Mesodermal cell (in vitro differentiated cells): ENCODE data around the gene PTDSS2.
"Not testable (repeated sequence)": the region's sequence is repeated elsewhere in the genome, so short reads cannot be mapped to it uniquely, and the experiment has no call there.

Experiments
- H3K27ac ChIP-seq: 2 replicates; pipeline ENCODE4 v1.7.0; 2013; ENCODE audit warnings: mild to moderate bottlenecking, low read depth, low read length, moderate library complexity; ENCODE audit not compliant: severe bottlenecking
- H3K36me3 ChIP-seq: 2 replicates; pipeline ENCODE4 v1.7.1; 2013; ENCODE audit warnings: mild to moderate bottlenecking, low read length, moderate library complexity; ENCODE audit not compliant: control insufficient read depth, insufficient read depth
- H3K4me1 ChIP-seq: one replicate; pipeline ENCODE4 v1.7.1; 2013; ENCODE audit warnings: mild to moderate bottlenecking, low read length; ENCODE audit not compliant: insufficient read depth, control insufficient read depth, poor library complexity, severe bottlenecking
- H3K4me3 ChIP-seq: 2 replicates; pipeline ENCODE4 v1.7.0; 2013; ENCODE audit warnings: low read length, control low read depth, mild to moderate bottlenecking; ENCODE audit not compliant: insufficient read depth, poor library complexity, severe bottlenecking; ENCODE audit errors: extremely low read depth
- H3K9me3 ChIP-seq: 2 replicates; pipeline ENCODE4 v1.7.1; 2013; ENCODE audit warnings: mild to moderate bottlenecking, low read length, moderate library complexity; ENCODE audit not compliant: control insufficient read depth
- WGBS, 2 experiments: methylation state at CpG; one replicate each; pipeline ENCODE4 v1.1.5; 2013; ENCODE audit warnings: missing lambda C conversion rate in 2 of 2; ENCODE audit not compliant: insufficient coverage in 2 of 2; 5-methylcytosine and 5-hydroxymethylcytosine counted together

Gene PTDSS2

DNA sequence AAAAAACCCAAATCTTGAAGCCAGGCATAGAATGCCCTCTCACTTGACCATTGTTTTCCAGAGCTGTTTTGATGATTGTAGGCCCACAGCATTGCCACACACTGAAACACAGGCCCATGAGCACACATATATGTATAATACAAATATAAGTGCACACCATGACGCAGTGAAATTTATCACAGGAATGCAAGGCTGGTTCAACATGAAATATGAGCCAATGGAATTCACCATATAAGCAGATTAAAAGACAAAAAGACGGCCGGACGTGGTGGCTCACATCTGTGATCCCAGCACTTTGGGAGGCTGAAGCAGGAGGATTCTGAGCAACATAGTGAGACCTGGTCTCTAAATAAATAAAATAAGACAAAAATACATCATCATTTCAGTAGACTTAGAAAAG is 66.3 kb downstream of the PTDSS2 start:
- peaks cover 33% of the 10 kb centered on the region for H3K36me3 ChIP-seq
- no peaks in the 10 kb centered on the region for H3K4me1 ChIP-seq

DNA sequence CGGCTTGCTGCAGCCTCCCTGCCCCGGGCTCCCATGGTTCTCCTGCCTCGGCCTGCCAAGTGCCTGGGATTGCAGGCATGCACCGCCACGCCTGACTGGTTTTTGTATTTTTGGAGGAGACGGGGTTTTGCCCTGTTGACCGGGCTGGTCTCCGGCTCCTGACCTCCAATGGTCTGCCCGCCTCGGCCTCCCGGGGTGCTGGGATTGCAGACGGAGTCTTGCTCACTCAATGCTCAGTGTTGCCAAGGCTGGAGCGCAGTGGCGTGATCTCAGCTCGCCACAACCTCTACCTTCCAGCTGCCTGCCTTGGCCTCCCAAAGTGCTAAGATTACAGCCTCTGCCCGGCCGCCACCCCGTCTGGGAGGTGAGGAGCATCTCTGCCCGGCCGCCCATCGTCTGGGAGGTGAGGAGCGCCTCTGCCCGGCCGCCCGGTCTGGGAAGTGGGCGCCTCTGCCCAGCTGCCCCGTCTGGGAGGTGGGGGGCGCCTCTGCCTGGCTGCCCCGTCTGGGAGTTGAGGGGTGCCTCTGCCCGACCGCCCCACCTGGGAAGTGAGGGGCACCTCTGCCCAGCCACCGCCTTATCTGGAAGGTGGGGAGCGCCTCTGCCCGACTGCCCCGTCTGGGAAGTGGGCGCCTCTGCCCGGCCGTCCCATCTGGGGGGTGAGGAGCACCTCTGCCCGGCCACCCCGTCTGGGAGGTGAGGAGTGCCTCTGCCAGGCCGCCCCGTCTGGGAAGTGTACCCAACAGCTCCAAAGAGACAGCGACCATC is 67.0 kb downstream of the PTDSS2 start:
- Histone ChIP-seq H3K9me3 (peaks cover 12% of the 10 kb centered on the region), H3K36me3 (peaks cover 30% of the 10 kb centered on the region)
- not testable (repeated sequence) for H3K27ac ChIP-seq, H3K4me1 ChIP-seq, H3K4me3 ChIP-seq
- WGBS, 2 experiments = 96 to 98% methylated on average over 35 to 39 of the region's 43 CpGs

More for the DNA sequence above, 66.3 kb downstream of the PTDSS2 start:
- Histone ChIP-seq H3K4me3 (no peak overlapping the region), H3K9me3 (peaks cover 12% of the 10 kb centered on the region), H3K27ac (no peak overlapping the region)
- 83% methylated on average over 4 of the region's 4 CpGs; no CpG with 5 or more reads in 1 of the 2 experiments for WGBS, 2 experiments

DNA sequence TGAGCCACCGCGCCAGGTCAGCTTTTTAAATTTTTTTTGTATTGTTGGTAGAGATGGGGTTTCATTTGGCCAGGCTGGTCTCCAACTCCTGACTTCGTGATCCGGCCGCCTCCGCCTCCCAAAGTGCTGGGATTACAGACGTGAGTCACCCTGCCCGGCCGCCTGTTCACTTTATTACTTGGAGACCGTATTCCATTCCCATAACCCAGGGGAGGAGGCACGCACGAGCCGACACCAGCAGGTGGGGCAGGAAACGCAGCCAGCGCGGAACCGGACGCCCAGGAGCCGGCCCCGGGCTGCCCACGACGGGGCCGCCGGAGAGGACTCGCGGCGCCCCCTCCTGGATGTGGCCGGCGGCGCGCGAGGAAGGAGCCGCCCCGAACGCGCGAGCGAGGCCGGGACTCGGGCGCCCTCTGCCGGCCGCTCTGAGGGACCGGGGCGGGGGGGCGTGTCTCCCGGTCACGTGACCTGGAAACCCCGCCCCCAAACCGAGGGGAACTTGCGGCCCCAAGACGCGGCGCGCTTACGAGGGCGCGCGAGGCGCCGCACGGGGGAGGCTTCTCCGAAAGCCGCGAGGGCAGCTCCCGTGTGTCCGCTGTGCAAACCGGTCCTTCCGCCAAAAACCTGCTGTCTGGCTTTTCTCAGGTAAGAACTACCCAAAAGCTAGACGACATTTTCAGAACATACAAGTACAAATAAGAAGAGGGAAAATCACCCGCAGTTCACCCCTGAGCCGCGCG is 68.6 kb downstream of the PTDSS2 start:
- Histone ChIP-seq H3K36me3 (peaks cover 18% of the 10 kb centered on the region), H3K4me1 (no peaks in the 10 kb centered on the region), H3K27ac (no peak overlapping the region), H3K9me3 (peaks cover 12% of the 10 kb centered on the region), H3K4me3 (no peak overlapping the region)
- 41 to 42% methylated on average over 69 of the region's 74 CpGs for WGBS, 2 experiments

DNA sequence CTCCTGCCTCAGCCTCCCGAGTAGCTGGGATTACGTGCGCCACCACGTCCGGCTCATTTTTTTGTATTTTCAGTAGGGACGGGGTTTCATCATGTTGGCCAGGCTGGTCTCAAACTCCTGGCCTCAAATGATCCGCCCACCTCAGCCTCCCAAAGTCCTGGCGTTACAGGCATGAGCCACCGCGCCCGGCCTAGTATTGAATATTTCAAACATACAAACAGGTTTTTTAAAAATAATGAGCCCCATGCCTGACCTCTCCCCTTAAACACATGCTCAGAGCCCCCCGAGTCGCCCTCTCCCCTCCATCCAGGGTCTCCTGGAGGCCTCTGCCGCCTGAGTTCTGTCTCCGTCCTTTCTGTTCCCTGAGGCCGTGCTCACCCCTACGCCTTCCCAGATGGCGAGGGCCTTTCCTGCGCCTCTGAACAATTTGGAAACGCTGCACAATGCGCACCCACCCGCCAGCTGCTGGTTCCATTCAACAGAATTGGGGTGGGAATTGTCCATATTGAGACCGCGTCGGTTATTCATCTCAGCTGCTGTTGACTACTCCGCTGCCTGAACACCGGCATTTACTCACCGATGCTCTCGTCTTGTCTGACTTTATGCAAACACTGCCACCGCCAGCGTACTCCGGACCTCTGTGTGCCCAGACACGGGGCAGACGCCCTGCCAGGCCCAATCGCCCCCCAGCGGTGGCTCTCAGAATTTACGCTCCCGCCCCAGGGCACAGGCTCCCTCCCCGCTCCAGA is 70.5 kb downstream of the PTDSS2 start:
- Histone ChIP-seq H3K27ac (no peak overlapping the region), H3K4me3 (no peak overlapping the region), H3K36me3 (no peaks in the 10 kb centered on the region), H3K4me1 (no peaks in the 10 kb centered on the region), H3K9me3 (peaks cover 12% of the 10 kb centered on the region)
- WGBS, 2 experiments = 94% methylated on average over 34 to 37 of the region's 39 CpGs

DNA sequence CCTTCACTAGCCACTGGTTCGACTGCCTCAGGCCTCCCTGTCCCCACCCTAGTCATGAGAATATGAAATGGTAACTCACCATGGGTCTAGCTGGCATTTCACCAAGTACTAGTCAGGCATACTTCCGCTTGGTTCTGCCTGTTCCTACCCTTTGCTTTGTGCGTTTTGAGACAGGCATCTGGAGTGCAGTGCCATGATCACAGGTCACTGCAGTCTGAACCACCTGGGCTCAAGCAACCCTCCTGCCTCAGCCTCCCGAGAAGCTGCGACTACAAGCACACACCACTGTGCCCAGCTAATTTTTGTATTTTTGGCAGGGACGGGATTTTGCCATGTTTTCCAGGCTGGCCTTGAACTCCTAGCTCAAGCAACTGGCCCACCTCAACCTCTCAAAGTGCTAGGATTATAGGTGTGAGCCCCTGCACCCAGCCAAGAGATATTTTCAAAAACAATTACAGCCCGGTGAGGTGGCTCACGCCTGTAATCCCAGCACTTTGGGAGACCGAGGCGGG is 71.2 kb downstream of the PTDSS2 start:
- WGBS, 2 experiments = 94 to 95% methylated on average over 5 to 8 of the region's 10 CpGs
- peaks cover 12% of the 10 kb centered on the region for H3K9me3 ChIP-seq
- H3K4me3 ChIP-seq = no peak overlapping the region
- H3K4me1 ChIP-seq = no peaks in the 10 kb centered on the region
- H3K27ac ChIP-seq = no peak overlapping the region
- no peaks in the 10 kb centered on the region for H3K36me3 ChIP-seq

DNA sequence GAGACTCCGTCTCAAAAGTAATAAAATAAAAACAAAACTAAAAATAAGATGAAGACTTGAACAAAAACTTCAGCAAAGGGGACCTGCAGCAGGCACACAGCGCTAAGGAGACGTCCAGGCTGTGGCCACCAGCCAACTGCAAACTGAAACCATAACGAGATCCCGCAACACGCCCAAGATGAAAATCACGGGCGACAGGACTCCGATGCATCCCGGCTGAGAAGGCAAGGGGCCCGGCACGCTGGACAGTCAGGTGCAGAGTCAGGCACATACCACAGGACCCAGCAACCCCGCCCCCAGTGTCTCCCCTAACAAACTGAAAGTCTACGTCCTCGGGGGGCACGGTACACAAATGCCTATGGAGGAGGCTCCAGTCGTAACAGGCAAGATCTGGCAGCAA is 76.1 kb downstream of the PTDSS2 start:
- Histone ChIP-seq H3K4me3 (no peak overlapping the region), H3K4me1 (no peaks in the 10 kb centered on the region), H3K27ac (no peak overlapping the region), H3K9me3 (no peaks in the 10 kb centered on the region), H3K36me3 (peaks cover 3% of the 10 kb centered on the region)
- 82 to 85% methylated on average over 13 to 16 of the region's 17 CpGs for WGBS, 2 experiments

DNA sequence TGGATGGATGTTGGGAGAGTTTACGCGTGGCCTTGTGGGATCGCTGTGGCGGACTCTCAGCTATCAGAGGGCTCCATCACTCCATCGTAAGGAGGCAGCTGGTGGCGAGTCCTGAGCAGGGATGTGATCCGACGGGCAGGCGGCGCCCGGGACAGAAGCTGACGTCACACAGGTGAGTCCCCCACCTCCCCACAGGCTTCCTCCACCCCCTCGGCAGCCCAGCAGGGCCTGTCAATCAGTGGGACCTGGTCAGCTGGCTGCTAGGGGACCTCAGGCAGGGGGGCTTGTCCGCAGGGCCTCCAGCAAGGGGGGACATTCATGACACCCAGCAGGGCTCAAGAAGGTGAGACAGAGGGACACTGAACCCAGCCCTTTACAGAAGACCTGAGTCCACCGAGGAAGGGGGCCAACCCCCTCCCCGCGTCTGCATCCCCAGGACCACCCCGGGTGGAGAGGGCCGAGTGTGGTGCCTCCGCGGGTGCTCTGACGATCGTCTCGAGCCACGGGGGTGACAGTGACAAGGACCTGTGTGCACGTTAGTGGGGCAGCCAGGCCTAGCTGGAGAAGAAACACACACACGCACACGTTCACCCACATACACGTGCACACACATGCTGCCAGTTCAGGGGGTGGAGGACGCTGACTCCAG is 78.2 kb downstream of the PTDSS2 start:
- WGBS, 2 experiments = 89 to 92% methylated on average over 28 to 29 of the region's 30 CpGs
- Histone ChIP-seq H3K4me3 (no peak overlapping the region), H3K27ac (no peak overlapping the region)

DNA sequence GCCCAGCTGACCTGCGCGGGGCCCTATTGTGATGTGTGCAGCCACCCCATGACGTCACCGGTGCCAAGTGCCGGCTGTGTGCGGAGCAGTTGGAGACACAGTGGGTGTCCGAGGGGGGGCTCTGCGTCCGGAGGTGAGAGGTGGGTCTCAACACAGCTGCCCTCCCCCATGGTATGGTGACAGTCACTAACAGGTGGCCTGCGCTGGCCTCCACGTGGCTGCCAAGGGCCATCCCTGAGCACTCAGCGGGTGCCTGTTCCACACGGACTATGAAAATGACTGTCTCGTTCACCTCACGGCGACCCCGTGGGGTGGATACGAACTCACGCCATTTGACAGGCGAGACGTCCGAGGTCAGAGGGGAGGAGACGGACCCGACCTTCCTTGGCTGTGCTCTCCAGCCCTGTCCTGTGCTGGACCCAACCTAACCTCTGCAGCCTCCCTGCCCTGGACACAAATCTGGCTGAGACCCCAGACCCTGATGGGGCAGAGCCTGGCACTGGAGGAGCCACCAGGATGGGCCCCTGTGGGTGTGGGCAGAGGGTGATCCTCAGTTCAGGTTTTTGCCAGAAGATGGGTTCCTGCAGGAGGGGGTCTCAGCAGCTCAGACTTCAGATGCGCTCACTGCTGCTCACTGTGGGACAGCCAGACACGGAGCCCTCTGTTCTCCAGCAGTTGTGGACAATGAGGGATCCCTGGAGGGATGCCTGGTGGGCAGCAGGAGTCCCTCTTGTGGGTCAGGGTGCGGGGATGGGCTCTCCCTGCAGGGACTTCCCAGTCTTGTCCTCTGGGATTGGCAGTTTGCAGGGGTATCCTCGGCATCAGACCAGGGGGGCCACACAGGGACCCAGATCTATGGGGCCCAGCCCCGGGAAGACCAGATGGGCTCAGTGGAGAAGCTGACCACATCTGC is 79.0 kb downstream of the PTDSS2 start:
- H3K4me1 ChIP-seq = peaks cover under 1% of the 10 kb centered on the region
- H3K4me3 ChIP-seq = no peak overlapping the region
- H3K27ac ChIP-seq = no peak overlapping the region
- H3K36me3 ChIP-seq = peaks cover 32% of the 10 kb centered on the region
- H3K9me3 ChIP-seq = no peaks in the 10 kb centered on the region
- WGBS, 2 experiments = 91 to 92% methylated on average over 24 to 27 of the region's 29 CpGs

More for the DNA sequence above, 78.2 kb downstream of the PTDSS2 start:
- H3K4me1 ChIP-seq = no peaks in the 10 kb centered on the region
- peaks cover 24% of the 10 kb centered on the region for H3K36me3 ChIP-seq
- H3K9me3 ChIP-seq = no peaks in the 10 kb centered on the region

DNA sequence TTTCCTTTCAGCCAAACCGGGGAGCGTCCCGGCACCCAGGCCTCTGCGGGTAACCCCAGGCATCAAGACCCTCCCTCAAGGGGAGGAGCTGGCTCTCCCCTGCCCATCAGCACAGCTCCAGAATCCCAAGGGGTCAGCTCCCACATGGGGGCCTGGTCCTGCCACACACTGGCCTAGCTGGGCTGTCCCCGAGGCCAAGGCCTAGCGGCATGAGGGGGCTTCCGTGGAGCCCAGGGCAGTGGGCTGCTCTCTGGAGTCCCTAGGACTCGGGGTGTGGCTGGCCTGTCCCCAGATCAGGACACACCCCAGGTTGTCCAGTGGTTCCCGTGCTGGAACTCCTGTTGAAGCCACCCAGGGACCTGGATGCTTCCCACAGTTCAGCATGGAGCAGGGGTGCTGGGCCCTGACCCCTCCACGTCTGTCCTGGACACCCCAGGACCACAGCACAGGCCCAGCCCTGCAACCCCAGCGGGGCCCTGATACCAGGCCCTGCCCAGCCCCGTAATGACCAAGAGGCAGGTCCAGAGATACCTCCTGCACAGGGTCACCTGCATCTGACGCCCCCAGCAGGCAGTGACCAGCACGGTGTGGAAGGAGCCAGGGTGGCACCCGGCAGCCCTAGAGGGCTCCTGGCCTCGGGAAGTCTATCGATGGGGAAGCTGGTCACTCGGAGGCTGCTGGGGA is 79.8 kb downstream of the PTDSS2 start:
- no peak overlapping the region for H3K27ac ChIP-seq
- WGBS, 2 experiments = 90 to 93% methylated on average over 15 to 18 of the region's 18 CpGs
- H3K4me3 ChIP-seq = no peak overlapping the region
- H3K36me3 ChIP-seq = peaks cover 35% of the 10 kb centered on the region
- H3K4me1 ChIP-seq = peaks cover 3% of the 10 kb centered on the region
- no peaks in the 10 kb centered on the region for H3K9me3 ChIP-seq
